OCI-LY1 (cell line): Measurements from ENCODE around the gene HLA-DQA1.

Experiments
- EZH2 ChIP-seq: fragments of 200-600 bp; sonication (generic), shearing (Covaris generic); IDR thresholded peaks from 2 replicates; pipeline ENCODE4 v1.8.0; 2017; ENCODE audit warnings: borderline replicate concordance, mixed run types, mild to moderate bottlenecking, antibody characterized with exemption, low read length, moderate library complexity, mixed read lengths
- TF ChIP-seq, protein P1 (sequence below): fragments of 200-600 bp; sonication (generic), shearing (Covaris generic); IDR thresholded peaks from 2 replicates; pipeline ENCODE4 v1.5.1; 2017; ENCODE audit warnings: mild to moderate bottlenecking, antibody characterized with exemption, low read length, moderate library complexity, mixed read lengths

DNA sequence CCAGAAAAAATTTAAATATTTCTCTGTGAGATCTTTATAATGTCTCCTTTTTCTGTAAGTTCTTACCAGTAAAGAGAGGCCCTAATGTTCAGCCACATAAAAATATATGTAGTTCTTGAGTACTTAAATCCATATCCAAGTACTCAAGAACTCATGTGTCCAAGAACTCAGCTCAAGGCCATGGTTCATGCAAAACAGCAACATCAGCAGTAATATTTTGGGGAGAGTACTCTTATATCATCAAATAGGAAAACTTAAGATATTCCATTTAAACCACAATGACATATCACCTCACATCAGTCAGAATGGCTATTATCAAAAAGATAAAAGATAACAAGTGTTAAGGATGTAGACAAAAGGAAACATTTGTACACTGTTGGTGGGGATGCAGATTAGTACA lies 32.7 kb downstream of the HLA-DQA1 start:
- TF ChIP-seq EZH2, result no peak
- TF ChIP-seq, protein P1, sequence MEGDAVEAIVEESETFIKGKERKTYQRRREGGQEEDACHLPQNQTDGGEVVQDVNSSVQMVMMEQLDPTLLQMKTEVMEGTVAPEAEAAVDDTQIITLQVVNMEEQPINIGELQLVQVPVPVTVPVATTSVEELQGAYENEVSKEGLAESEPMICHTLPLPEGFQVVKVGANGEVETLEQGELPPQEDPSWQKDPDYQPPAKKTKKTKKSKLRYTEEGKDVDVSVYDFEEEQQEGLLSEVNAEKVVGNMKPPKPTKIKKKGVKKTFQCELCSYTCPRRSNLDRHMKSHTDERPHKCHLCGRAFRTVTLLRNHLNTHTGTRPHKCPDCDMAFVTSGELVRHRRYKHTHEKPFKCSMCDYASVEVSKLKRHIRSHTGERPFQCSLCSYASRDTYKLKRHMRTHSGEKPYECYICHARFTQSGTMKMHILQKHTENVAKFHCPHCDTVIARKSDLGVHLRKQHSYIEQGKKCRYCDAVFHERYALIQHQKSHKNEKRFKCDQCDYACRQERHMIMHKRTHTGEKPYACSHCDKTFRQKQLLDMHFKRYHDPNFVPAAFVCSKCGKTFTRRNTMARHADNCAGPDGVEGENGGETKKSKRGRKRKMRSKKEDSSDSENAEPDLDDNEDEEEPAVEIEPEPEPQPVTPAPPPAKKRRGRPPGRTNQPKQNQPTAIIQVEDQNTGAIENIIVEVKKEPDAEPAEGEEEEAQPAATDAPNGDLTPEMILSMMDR, result no peak
